H1 (cell line): ENCODE measurements around the gene ACSL6. TPM values are rescaled to one million over a fixed set of nuclear protein-coding genes. Genes with fewer than 3 reads are reported as not detected.

Source experiments
- CTCF ChIA-PET: fragments of 300-600 bp; sonication (Branson Sonifier 250); formaldehyde crosslinking; loops from one replicate; lab custom pipeline; 2021; ENCODE audit not compliant: partially characterized antibody; lab: Charles Lee
- POLR2A ChIA-PET: fragments of 300-600 bp; sonication (Branson Sonifier 250); formaldehyde crosslinking; loops from one replicate; lab custom pipeline; 2021; ENCODE audit warnings: inconsistent platforms; ENCODE audit not compliant: partially characterized antibody; lab: Charles Lee
- DNase-seq, 2 experiments: peaks; one replicate each; pipeline versions ENCODE4 v3.0.0 to v3.0.0-alpha.2; 2010 to 2022; ENCODE audit warnings: low spot score in 2 of 2, low read depth in 1 of 2, mixed read lengths in 1 of 2
- FAIRE-seq: peaks from 2 replicates; lab custom pipeline; 2011; peaks lifted over from hg19 to GRCh38; lab: Jason Lieb, UNC
- H2AFZ ChIP-seq: 2 replicates; pipeline ENCODE4 v1.8.1; 2012; ENCODE audit warnings: low read length, inconsistent platforms
- H2AK5ac ChIP-seq: 2 replicates; pipeline ENCODE4 v1.6.1; 2013; ENCODE audit warnings: low read depth, low read length
- H2BK120ac ChIP-seq: replicated peaks from 2 replicates; pipeline ENCODE3; 2013; ENCODE audit warnings: low read depth, low read length, inconsistent platforms
- H2BK12ac ChIP-seq: 2 replicates; pipeline ENCODE4 v1.6.1; 2013; ENCODE audit warnings: low read depth, low read length
- H2BK15ac ChIP-seq: 2 replicates; pipeline ENCODE4 v1.6.1; 2013; ENCODE audit warnings: low read length
- H2BK20ac ChIP-seq: 2 replicates; pipeline ENCODE4 v1.6.1; 2013; ENCODE audit warnings: low read length
- H2BK5ac ChIP-seq: 2 replicates; pipeline ENCODE4 v1.6.1; 2013; ENCODE audit warnings: low read depth, low read length
- H3K14ac ChIP-seq: 2 replicates; pipeline ENCODE4 v1.6.1; 2013; ENCODE audit warnings: inconsistent platforms; ENCODE audit not compliant: insufficient read length
- H3K18ac ChIP-seq: 2 replicates; pipeline ENCODE4 v1.6.1; 2013; ENCODE audit warnings: low read length; ENCODE audit errors: extremely low read depth
- H3K23ac ChIP-seq: 2 replicates; pipeline ENCODE4 v1.6.1; 2013; ENCODE audit warnings: inconsistent platforms; ENCODE audit not compliant: insufficient read length
- H3K23me2 ChIP-seq: 2 replicates; pipeline ENCODE4 v1.6.1; 2013; ENCODE audit warnings: low read depth, low read length
- H3K27ac ChIP-seq: 2 replicates; pipeline ENCODE4 v1.6.1; 2011; ENCODE audit warnings: low read depth, low read length, inconsistent platforms
- H3K27me3 ChIP-seq, 4 experiments: replicated peaks in 1 of 4; 1 replicate in 1 of 4; 2 replicates in 3 of 4; pipeline versions ENCODE4 v1.6.1 to v1.8.1; 2011 to 2013; ENCODE audit warnings: low read length in 3 of 4, mild to moderate bottlenecking in 3 of 4, inconsistent platforms in 2 of 4, mixed read lengths in 2 of 4, moderate library complexity in 1 of 4; ENCODE audit not compliant: control insufficient read depth in 3 of 4, insufficient read depth in 3 of 4; ENCODE audit errors: extremely low read depth in 1 of 4
- H3K36me3 ChIP-seq, 4 experiments: 2 replicates each; pipeline versions ENCODE4 v1.6.1 to v1.8.1; 2011 to 2013; ENCODE audit warnings: mild to moderate bottlenecking in 4 of 4, low read length in 3 of 4, moderate library complexity in 2 of 4, control low read depth in 1 of 4, inconsistent platforms in 1 of 4; ENCODE audit not compliant: insufficient read depth in 4 of 4, control insufficient read depth in 2 of 4
- H3K4ac ChIP-seq: replicated peaks from 2 replicates; pipeline ENCODE3; 2013; ENCODE audit warnings: low read length, low read depth, mixed read lengths, inconsistent platforms; ENCODE audit not compliant: insufficient read length
- H3K4me1 ChIP-seq, 4 experiments: replicated peaks in 1 of 4; 1 replicate in 1 of 4; 2 replicates in 3 of 4; pipeline versions ENCODE4 v1.6.1 to v1.8.1; 2011 to 2013; ENCODE audit warnings: low read length in 3 of 4, inconsistent platforms in 2 of 4, mixed read lengths in 1 of 4; ENCODE audit not compliant: insufficient read depth in 4 of 4, control insufficient read depth in 3 of 4
- H3K4me2 ChIP-seq, 2 experiments: 2 replicates each; pipeline versions ENCODE4 v1.6.1 to v1.8.1; 2011 to 2013; ENCODE audit warnings: low read depth in 2 of 2, low read length in 2 of 2, control low read depth in 1 of 2, inconsistent platforms in 1 of 2, mild to moderate bottlenecking in 1 of 2; ENCODE audit not compliant: insufficient read depth in 1 of 2
- H3K4me3 ChIP-seq, 4 experiments: fragments of 200-600, 300-600 bp in 1 of 4; sonication (generic), shearing (Covaris generic), sonication (Bioruptor Twin) in 1 of 4; 2 replicates each; pipeline versions ENCODE4 v1.5.1 to v1.8.1; 2011 to 2016; ENCODE audit warnings: low read length in 4 of 4, low read depth in 3 of 4, control low read depth in 2 of 4, inconsistent platforms in 2 of 4, mild to moderate bottlenecking in 2 of 4, mixed read lengths in 1 of 4, moderate library complexity in 1 of 4; ENCODE audit not compliant: insufficient read depth in 2 of 4; ENCODE audit errors: extremely low read depth in 1 of 4
- H3K56ac ChIP-seq: replicated peaks from 2 replicates; pipeline ENCODE3; 2013; ENCODE audit warnings: low read depth, mild to moderate bottlenecking, mixed read lengths, low read length, inconsistent platforms; ENCODE audit not compliant: insufficient read length
- H3K79me1 ChIP-seq: 2 replicates; pipeline ENCODE4 v1.6.1; 2013; ENCODE audit warnings: low read depth, low read length, control low read depth
- H3K79me2 ChIP-seq, 2 experiments: 2 replicates each; pipeline versions ENCODE4 v1.6.1 to v1.8.1; 2012 to 2013; ENCODE audit warnings: low read length in 2 of 2, mild to moderate bottlenecking in 2 of 2, inconsistent platforms in 1 of 2; ENCODE audit not compliant: insufficient read depth in 2 of 2, control insufficient read depth in 1 of 2
- H3K9ac ChIP-seq, 4 experiments: replicated peaks in 1 of 4; 1 replicate in 1 of 4; 2 replicates in 3 of 4; pipeline versions ENCODE4 v1.6.1 to v1.8.1; 2011 to 2013; ENCODE audit warnings: low read depth in 3 of 4, low read length in 3 of 4, control low read depth in 2 of 4, mild to moderate bottlenecking in 2 of 4, moderate library complexity in 2 of 4, inconsistent platforms in 1 of 4; ENCODE audit errors: extremely low read depth in 1 of 4
- H3K9me3 ChIP-seq, 2 experiments: 2 replicates each; pipeline versions ENCODE4 v1.6.1 to v1.8.1; 2012 to 2013; ENCODE audit warnings: mild to moderate bottlenecking in 2 of 2, moderate library complexity in 2 of 2, control low read depth in 1 of 2, inconsistent platforms in 1 of 2, low read depth in 1 of 2, low read length in 1 of 2, mixed read lengths in 1 of 2; ENCODE audit not compliant: insufficient read depth in 2 of 2
- H4K20me1 ChIP-seq, 2 experiments: replicated peaks in 1 of 2; 2 replicates each; pipeline versions ENCODE3 to v1.8.1; 2011 to 2013; ENCODE audit warnings: inconsistent platforms in 2 of 2, low read length in 2 of 2, mild to moderate bottlenecking in 1 of 2; ENCODE audit not compliant: insufficient read depth in 2 of 2, control insufficient read depth in 1 of 2
- H4K5ac ChIP-seq: 2 replicates; pipeline ENCODE4 v1.6.1; 2013; ENCODE audit warnings: low read length, low read depth, mixed read lengths, inconsistent platforms; ENCODE audit not compliant: insufficient read length
- H4K8ac ChIP-seq: 2 replicates; pipeline ENCODE4 v1.8.0; 2013; ENCODE audit warnings: mild to moderate bottlenecking, moderate library complexity, low read length, inconsistent platforms; ENCODE audit not compliant: insufficient read depth; ENCODE audit errors: extremely low read depth
- H4K91ac ChIP-seq: replicated peaks from 2 replicates; pipeline ENCODE3; 2013; ENCODE audit warnings: low read length, mixed read lengths, inconsistent platforms; ENCODE audit not compliant: insufficient read length
- BCL11A ChIP-seq, 2 experiments: IDR thresholded peaks; one replicate each; pipeline ENCODE4 v1.6.1; 2011; ENCODE audit warnings: low read depth in 2 of 2, low read length in 2 of 2, mild to moderate bottlenecking in 2 of 2
- CBX8 ChIP-seq: fragments of 300-800, 300-1000 bp; sonication (generic); IDR thresholded peaks from 2 replicates; pipeline ENCODE4 v1.7.1; 2016; ENCODE audit warnings: low read depth, low read length, borderline replicate concordance
- EP300 ChIP-seq, 2 experiments: IDR thresholded peaks; 1 replicate in 1 of 2; 2 replicates in 1 of 2; pipeline ENCODE4 v1.6.1; 2011 to 2012; ENCODE audit warnings: low read depth in 2 of 2, low read length in 2 of 2, mild to moderate bottlenecking in 2 of 2, borderline replicate concordance in 1 of 2, inconsistent platforms in 1 of 2, moderate library complexity in 1 of 2
- EZH2 ChIP-seq: fragments of 200-600 bp; sonication (generic); IDR thresholded peaks from 2 replicates; pipeline ENCODE4 v1.7.1; 2012; ENCODE audit warnings: low read depth, mild to moderate bottlenecking, moderate library complexity, low read length, inconsistent platforms; ENCODE audit not compliant: severe bottlenecking
- RXRA ChIP-seq: IDR thresholded peaks from 2 replicates; pipeline ENCODE4 v1.6.1; 2011; ENCODE audit warnings: low read depth, mild to moderate bottlenecking, low read length, moderate library complexity; ENCODE audit not compliant: insufficient read depth
- WGBS, 2 experiments: shearing (Covaris generic) in 1 of 2; methylation state at CpG; one replicate each; pipeline versions ENCODE4 v1.1.6 to v1.1.7; 2013 to 2015; ENCODE audit warnings: low lambda C conversion rate in 2 of 2, mixed read lengths in 2 of 2, inconsistent platforms in 1 of 2, low coverage in 1 of 2, missing lambda C conversion rate in 1 of 2; ENCODE audit not compliant: insufficient replicate concordance in 2 of 2, insufficient coverage in 1 of 2, insufficient read length in 1 of 2; ENCODE audit errors: extremely low coverage in 1 of 2, missing lambda C conversion rate in 1 of 2; 5-methylcytosine and 5-hydroxymethylcytosine counted together
- polyA plus RNA-seq, 7 experiments: library from polyadenylated mRNA; depleted of rRNA in 3 of 7; stranded (reverse) in 5 of 7; unstranded in 2 of 7; fragments of >200 nt in 5 of 7; fragments of 200-250 nt in 2 of 7; gene quantifications; 1 replicate in 5 of 7; 2 replicates in 1 of 7; 4 replicates in 1 of 7; pipeline versions ENCODE4 v1.2.1 to v1.2.3, GENCODE V29; 2011 to 2013; ENCODE audit warnings: missing spikeins in 2 of 7, mixed read lengths in 2 of 7
- total RNA-seq: library from RNA; stranded (reverse); fragmentation: NEBNext Ultra II Directional; extraction: Animal tissue kit (Norgen Biotek cat#: 25700); gene quantifications from 2 replicates; pipeline ENCODE4 v1.2.1, GENCODE V29; 2021

ACSL6 gene
- total and polyA plus RNA-seq, 2 of the 8 experiments (the other 6 are each of a cell fraction or from before 2014, with no cell fraction given) = 2.3 to 2.4 TPM

- Histone ChIP-seq H4K8ac (no peak overlapping the region), H3K18ac (no peak overlapping the region), H3K56ac (no peak overlapping the region), H2AK5ac (no peak overlapping the region; the same call in 1 of the 2 replicates), H3K36me3 (no peaks in the 10 kb centered on the region), H4K20me1 (no peaks in the 10 kb centered on the region), H3K4ac (no peak overlapping the region), H3K9ac (no peak overlapping the region), H2BK120ac (no peak overlapping the region), H3K27ac (no peak overlapping the region), H3K79me1 (no peaks in the 10 kb centered on the region), H2AFZ (no peak overlapping the region), H2BK5ac (no peak overlapping the region), H3K4me3 (no peak overlapping the region), H3K79me2 (no peaks in the 10 kb centered on the region), H2BK20ac (no peak overlapping the region), H3K23ac (no peak overlapping the region), H3K4me2 (no peak overlapping the region), H4K5ac (no peak overlapping the region), H3K27me3 (peaks cover 0 to 20% (median 9%) of the 10 kb centered on the region in 4 experiments; a peak in 4 of 7 replicates), H3K14ac (no peak overlapping the region), H3K23me2 (peaks cover 6% of the 10 kb centered on the region; the same call in 1 of the 2 replicates), H2BK12ac (no peak overlapping the region; the same call in 1 of the 2 replicates), H2BK15ac (no peak overlapping the region), H3K9me3 (no peaks in the 10 kb centered on the region), H4K91ac (no peak overlapping the region), H3K4me1 (peaks cover 6 to 35% (median 24%) of the 10 kb centered on the region in 4 experiments)
- WGBS, 2 experiments = 88% methylated on average over 6 of the region's 6 CpGs; no CpG with 5 or more reads in 1 of the 2 experiments
- no peak for DNase-seq
- ChIA-PET CTCF (interaction anchor here (0.7 to 7.2 kb wide), 19 partner anchors 8 to 584 kb away, joined by 3 to 157 read pairs (median 6); partner anchors contain the start of genes FNIP1, IL3 and P4HA2), POLR2A (no interaction called here)
- no peak for FAIRE-seq
- TF ChIP-seq CBX8 (no peak), BCL11A (IDR thresholded peaks at IDR 0.05; ENCODE audit: low read depth in 2 of 2, low read length in 2 of 2) (no peak), EP300 (IDR thresholded peaks at IDR 0.05; ENCODE audit: borderline replicate concordance in 1 of 2, low read depth in 2 of 2, low read length in 2 of 2) (no peak), EZH2 (no peak), RXRA (no peak)
Observed at GRCh38 chr5:132006331-132007120, 4.9 kb downstream of the ACSL6 start.
